ENCODE results near the gene MGLL. TPM values are rescaled to one million over a fixed set of nuclear protein-coding genes. Genes with fewer than 3 reads are reported as not detected.
"Not testable (repeated sequence)": the region's sequence is repeated elsewhere in the genome, so short reads cannot be mapped to it uniquely, and the experiment has no call there.

The MGLL gene
- total RNA-seq, 1 donor from 2014 or later: 35.2 TPM

DNA sequence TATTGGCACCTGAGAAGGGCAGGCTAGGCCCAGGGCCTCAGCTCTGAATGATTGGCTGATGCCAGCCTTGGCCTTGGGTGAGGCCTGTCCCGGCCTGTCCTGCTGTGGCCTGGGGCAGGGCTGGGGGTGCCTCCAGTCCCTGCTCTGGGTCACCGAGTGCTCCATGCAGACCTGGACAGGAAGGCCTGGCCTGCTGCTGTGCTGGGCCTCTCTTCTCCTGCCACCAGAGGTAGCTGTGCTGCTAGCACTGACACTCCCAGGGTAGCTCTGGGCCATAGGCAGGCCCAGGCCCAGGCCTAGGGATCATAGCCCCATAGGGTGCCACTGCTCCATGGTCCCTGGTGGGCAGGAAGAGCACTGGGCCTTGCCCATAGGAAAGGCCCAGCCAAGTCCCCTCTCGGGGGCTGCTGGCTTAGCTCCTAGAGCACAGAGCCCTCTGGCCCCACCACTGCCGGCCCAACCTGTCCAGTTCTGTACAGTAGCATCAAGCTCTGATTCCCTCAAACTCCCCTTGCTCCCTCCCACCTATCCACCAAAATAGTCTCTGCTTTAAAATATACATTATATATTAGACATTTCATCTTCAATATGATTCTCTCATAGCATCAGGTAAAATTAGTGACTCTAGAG is 131.4 kb downstream of the MGLL start:
- DNase-seq (ENCODE audit: low spot score): peak; percentile 56

GRCh38 chr3:127690106-127690505 is 132.2 kb downstream of the MGLL start:
- peak; percentile 84 for DNase-seq (ENCODE audit: low spot score)

- no peak for DNase-seq (ENCODE audit: low spot score)
Observed at GRCh38 chr3:127689266-127689860, 133.0 kb downstream of the MGLL start.

DNA sequence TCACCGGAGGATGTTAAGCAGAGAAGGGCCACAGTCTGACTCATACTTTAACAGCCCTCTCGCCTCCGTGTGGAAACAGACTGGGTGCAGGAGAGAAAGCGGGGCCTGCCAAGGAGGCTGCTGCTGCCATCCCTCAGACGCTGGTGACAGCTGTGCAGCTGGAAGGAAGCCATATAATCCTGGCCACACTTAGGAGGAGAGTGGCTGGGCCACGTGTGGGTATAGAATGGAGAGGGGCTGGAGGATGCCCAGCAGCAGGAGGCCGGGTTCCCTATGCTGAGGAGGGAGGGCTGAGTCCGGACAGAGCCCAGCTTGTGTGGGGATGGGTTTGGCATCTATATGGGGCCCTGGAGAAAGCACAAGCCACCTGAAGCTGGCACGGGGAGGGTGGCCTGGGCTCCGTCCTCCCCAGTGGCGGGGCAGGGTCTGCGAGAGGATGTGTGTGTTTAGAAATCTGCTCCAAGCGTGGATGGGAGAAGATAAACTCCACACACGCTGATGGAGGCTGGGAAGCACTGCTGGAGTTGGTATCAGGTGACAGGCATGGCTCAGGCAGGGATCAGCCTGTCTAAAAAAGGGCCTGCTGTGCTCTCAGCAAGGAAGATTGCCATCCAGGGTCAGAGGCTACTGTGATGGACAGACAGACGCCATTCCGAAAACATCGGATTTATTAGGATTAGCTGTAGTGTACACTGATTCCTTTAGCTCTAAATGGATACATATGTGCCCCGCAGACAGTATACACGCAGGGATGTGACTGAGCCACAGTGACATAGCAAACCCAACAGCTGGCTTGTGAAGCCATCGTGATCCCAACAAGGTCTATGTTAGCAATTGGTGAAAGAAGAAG is 133.7 kb downstream of the MGLL start:
- DNase-seq (ENCODE audit: low spot score): no peak

- no peak for DNase-seq (ENCODE audit: low spot score)
Observed at GRCh38 chr3:127688022-127688415, 134.3 kb downstream of the MGLL start.

GRCh38 chr3:127687228-127687737 is 135.0 kb downstream of the MGLL start:
- DNase-seq (ENCODE audit: low spot score): no peak

GRCh38 chr3:127686512-127686894 is 135.8 kb downstream of the MGLL start:
- DNase-seq (ENCODE audit: low spot score): no peak

DNA sequence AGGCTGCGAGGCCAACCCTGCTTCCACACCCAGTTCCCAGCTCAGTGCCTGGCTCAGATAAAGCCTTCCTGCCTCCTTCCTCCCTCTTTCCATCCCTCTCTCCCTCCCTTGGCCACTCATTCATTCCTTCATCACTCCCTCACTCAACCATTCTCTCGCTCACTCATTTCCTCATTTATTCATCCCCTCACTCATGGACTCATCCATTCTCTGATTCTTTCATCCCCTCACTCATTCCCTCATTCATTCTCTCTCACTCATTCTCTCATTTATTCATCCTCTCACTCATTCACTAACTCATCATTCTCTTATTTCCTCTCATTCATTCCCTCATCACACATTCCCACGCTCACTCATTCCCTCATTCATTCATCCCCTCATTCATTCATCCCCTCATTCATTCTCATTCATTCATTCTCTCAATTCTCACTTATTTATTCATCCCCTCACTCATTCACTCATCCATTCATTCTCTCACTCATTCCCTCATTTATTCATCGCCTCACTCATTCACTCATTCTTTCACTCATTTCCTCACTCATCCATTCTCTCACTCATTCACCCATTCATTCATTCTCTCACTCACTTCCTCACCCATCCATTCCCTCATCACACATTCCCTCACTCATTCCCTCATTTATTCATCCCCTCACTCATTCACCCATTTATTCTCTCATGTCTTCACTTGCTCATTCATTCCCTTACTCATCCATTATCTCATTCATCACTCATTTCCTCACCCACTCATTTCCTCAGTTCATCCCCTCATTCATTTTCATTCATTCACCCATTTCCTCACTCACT is 136.4 kb downstream of the MGLL start:
- DNase-seq (ENCODE audit: low spot score): no peak

GRCh38 chr3:127684871-127685707 is 137.2 kb downstream of the MGLL start:
- no peak for DNase-seq (ENCODE audit: low spot score)

GRCh38 chr3:127682561-127682960 is 139.8 kb downstream of the MGLL start:
- no peak for DNase-seq (ENCODE audit: low spot score)

DNA sequence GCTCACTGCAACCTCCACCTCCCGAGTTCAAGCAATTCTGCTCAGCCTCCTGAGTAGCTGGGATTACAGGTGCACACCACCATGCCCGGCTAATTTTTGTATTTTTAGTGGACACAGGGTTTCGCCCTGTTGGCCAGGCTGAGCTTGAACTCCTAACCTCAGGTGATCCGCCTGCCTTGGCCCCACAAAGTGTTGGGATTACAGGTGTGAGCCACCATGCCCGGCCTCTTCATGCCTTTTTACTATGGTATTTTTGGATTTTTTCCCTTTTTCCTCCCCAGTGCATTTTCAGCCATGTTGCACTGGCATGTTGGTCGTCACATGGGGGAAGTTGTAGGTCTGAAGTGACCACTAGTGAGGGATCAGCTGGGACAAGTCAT is 140.2 kb downstream of the MGLL start:
- not testable (repeated sequence) for DNase-seq (ENCODE audit: low spot score)

DNA sequence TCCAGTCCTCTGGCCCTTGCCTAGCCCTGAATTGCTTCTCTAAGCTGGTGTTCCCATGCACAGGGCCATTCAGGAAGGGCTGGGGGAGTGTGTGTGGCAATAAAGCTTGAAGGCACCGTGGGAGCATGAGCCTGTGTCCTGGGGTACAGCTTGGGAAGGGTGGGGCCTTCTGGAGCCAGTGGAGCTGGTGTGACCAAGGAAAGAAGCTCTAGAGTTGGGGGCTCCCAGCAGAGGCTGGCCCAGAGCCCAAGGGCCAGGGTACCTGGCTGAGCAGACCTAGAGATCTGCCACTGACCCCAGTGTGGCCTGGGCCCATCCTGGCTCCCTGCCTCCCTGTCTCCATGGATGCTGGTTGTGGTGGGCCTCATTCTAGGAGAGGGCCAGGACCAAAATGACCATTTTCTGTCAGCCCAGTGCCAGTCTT is 141.5 kb downstream of the MGLL start:
- DNase-seq (ENCODE audit: low spot score): no peak

- DNase-seq (ENCODE audit: low spot score): no peak
Observed at GRCh38 chr3:127680146-127680661, 142.1 kb downstream of the MGLL start.

DNA sequence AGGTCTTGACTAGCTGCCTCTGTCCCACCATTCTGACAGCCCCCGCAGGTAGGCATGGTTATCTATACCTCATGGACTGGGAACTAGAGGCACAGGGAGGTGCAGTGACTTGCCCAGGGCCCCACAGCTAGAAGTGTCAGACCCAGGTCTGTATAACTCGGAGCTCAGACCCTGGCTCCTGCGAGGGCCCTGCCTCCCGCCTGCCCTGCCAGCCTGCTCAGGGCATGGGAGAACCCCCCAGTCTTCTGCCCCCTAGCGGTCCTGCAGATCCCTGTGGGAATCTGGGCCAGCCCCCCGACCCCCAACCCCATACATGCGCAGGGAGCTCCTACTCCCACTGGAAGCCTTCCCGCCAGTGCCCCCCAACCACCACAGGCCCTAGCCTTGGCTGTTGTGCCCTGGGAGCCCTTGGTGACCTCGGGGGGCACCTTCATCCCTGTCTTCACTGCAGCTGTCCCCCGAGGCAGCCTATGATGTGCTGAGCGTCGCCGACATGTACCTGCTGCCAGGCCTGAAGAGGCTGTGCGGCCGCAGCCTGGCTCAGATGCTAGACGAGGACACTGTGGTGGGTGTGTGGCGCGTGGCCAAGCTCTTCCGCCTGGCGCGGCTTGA is 142.7 kb downstream of the MGLL start:
- DNase-seq (ENCODE audit: low spot score): no peak

DNA sequence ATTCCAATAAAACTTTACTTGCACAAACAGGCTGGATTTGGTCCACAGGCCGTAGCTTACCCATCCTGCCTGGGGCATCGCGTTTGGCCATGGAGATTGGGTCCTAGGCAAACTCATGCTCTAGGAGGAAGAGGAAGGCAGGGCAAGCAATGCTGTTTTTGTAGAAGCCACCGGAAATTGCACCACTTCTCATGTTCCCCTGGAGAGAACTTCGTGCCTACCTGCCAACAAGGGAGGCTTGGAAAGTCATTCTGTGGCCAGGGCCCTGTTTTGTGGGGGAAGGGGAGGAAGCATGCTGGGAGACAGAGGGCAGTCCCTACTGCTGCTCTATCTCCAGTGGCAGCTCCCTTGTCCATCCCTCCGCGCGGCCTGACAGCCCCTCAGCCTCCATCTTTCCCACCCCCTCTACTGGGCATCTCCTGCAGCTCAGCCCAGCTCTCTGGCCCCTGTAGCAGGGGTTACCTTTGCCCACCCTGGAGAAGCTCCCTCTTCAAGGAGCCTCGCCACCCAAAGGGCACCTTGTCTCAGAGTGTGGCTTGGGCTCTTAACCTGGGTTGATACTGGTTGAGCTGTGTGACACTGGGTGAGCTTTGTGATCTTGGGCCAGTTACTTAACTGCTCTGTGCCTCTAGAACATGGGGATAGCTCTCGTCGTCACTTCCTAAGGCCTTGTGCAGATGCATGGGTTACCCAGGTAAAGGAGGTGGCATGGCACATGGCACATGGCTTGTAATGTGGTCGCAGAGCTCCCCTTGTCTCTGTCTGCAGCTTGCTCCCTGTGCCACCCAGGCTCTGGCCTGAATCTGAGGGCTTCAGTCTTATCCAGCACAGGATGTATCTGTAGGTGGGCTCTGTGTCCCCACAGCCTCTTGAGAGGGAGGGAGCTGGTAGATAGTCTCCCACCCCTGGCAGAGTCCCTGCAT is 143.4 kb downstream of the MGLL start:
- no peak for DNase-seq (ENCODE audit: low spot score)

GRCh38 chr3:127678315-127678599 is 144.1 kb downstream of the MGLL start:
- DNase-seq (ENCODE audit: low spot score): no peak

GRCh38 chr3:127677541-127678314 is 144.6 kb downstream of the MGLL start:
- no peak for DNase-seq (ENCODE audit: low spot score)

DNA sequence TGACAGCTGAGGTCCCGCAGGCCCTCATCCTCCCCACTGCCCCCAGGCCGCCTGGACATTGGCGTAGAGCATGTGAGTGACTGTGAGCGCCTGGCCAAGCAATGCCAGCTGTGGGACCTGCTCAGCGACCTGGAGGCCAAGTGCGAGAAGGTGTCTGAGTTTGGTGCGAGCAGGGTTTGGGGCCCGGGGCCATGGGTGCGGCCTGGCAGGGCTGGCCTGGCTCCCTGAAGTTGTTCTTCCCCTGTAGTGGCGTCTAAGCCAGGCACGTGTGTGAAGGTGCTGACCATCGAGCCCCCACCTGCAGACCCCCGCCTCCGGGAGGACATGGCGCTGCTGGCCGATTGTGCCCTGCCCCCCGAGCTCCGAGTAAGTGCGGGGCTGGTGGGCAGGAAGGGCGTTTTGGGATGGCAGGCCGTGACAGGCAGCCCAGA is 145.4 kb downstream of the MGLL start:
- no peak for DNase-seq (ENCODE audit: low spot score)

Measured in umbilical cord (tissue), 2 donors.